Vagina (tissue), 2 donors: Measurements from ENCODE around the gene RIC8A. TPM values are rescaled to one million over a fixed set of nuclear protein-coding genes. Genes with fewer than 3 reads are reported as not detected.
A peak's percentile ranks its signal among the peaks of the same experiment; 100 is the strongest.

Source experiments
- DNase-seq, 2 donors: peaks; one replicate each; pipeline ENCODE4 v3.0.0-alpha.2; 2017; ENCODE audit errors: extremely low spot score in 2 of 2
- H3K27ac ChIP-seq: fragments of 200-600 bp; sonication (generic); one replicate; pipeline ENCODE4 v1.5.1; 2019
- H3K27me3 ChIP-seq: fragments of 200-600 bp; sonication (generic); one replicate; pipeline ENCODE4 v1.5.1; 2019
- H3K36me3 ChIP-seq, 2 donors: fragments of 200-600 bp; sonication (generic); one replicate each; pipeline ENCODE4 v1.5.1; 2017 to 2019
- H3K4me1 ChIP-seq: fragments of 200-600 bp; sonication (generic); one replicate; pipeline ENCODE4 v1.5.1; 2019
- H3K4me3 ChIP-seq, 2 donors: fragments of 200-600 bp; sonication (generic); 1 replicate in 1 of 2; 2 replicates in 1 of 2; pipeline ENCODE4 v1.5.1; 2016 to 2019
- H3K9me3 ChIP-seq: fragments of 200-600 bp; sonication (generic); one replicate; pipeline ENCODE4 v1.5.1; 2019
- CTCF ChIP-seq, 3 experiments: fragments of 450-650 bp in 2 of 3; fragments of 200-600 bp in 1 of 3; sonication (generic) in 1 of 3; IDR thresholded peaks; one replicate each; pipeline ENCODE4 v1.5.1; 2017 to 2019; ENCODE audit warnings: antibody characterized with exemption in 3 of 3, mild to moderate bottlenecking in 2 of 3, moderate library complexity in 2 of 3
- POLR2A ChIP-seq, 2 donors: fragments of 450-650 bp; IDR thresholded peaks; one replicate each; pipeline ENCODE4 v1.6.1; 2017; ENCODE audit warnings: antibody characterized with exemption in 2 of 2, mild to moderate bottlenecking in 2 of 2, moderate library complexity in 2 of 2
- POLR2AphosphoS5 ChIP-seq, 2 donors: sonication (generic); formaldehyde crosslinking; IDR thresholded peaks; one replicate each; pipeline ENCODE4 v1.9.0; 2017; ENCODE audit warnings: antibody characterized with exemption in 2 of 2, mild to moderate bottlenecking in 2 of 2, low read depth in 1 of 2; ENCODE audit not compliant: insufficient read depth in 1 of 2
- intact Hi-C: fragments of 100-400 bp; cut with DNase I; formaldehyde crosslinking; loops from one replicate; pipeline ENCODE4 v1.15.1; 2023
- total RNA-seq: library from RNA; depleted of rRNA; stranded (reverse); fragments of >200 nt; gene quantifications from one replicate; pipeline ENCODE4 v1.2.3, GENCODE V29; 2016

The RIC8A gene
- total RNA-seq, 1 donor from 2014 or later = 90.1 TPM

- intact Hi-C loops = no loop called here
- peak in 1 of 2 donors; percentile 64 for DNase-seq
- no peaks in the 10 kb centered on the region for H3K36me3 ChIP-seq
- TF ChIP-seq CTCF (IDR thresholded peaks at IDR 0.05) = no peak
- TF ChIP-seq POLR2AphosphoS5 (IDR thresholded peaks at IDR 0.05; ENCODE audit: insufficient read depth in 1 of 2, low read depth in 1 of 2) = no peak
- TF ChIP-seq POLR2A (IDR thresholded peaks at IDR 0.05) = no peak
- H3K27ac ChIP-seq = no peak overlapping the region
- H3K9me3 ChIP-seq = no peaks in the 10 kb centered on the region
- no peak overlapping the region for H3K4me3 ChIP-seq
- H3K4me1 ChIP-seq = peaks cover 19% of the 10 kb centered on the region
- H3K27me3 ChIP-seq = no peaks in the 10 kb centered on the region
Measured at GRCh38 chr11:232783-233565, 25.5 kb downstream of the RIC8A start.

- Histone ChIP-seq H3K4me1 (peaks cover 25% of the 10 kb centered on the region), H3K36me3 (peaks cover 0 to 6% of the 10 kb centered on the region in 2 donors), H3K9me3 (no peaks in the 10 kb centered on the region), H3K4me3 (peak overlapping the region; percentile 60 to 92), H3K27ac (peak overlapping the region; percentile 90), H3K27me3 (no peaks in the 10 kb centered on the region)
- no peak for TF ChIP-seq POLR2AphosphoS5 (IDR thresholded peaks at IDR 0.05; ENCODE audit: insufficient read depth in 1 of 2, low read depth in 1 of 2)
- TF ChIP-seq CTCF (IDR thresholded peaks at IDR 0.05) = no peak
- no peak for TF ChIP-seq POLR2A (IDR thresholded peaks at IDR 0.05)
- intact Hi-C loops = no loop called here
- no peak for DNase-seq
Measured at GRCh38 chr11:235180-235579, 27.7 kb downstream of the RIC8A start.

- Histone ChIP-seq H3K27me3 (no peaks in the 10 kb centered on the region), H3K9me3 (no peaks in the 10 kb centered on the region), H3K36me3 (peaks cover 0 to 6% of the 10 kb centered on the region in 2 donors), H3K4me1 (peaks cover 25% of the 10 kb centered on the region), H3K4me3 (peak overlapping the region; percentile 60 to 92), H3K27ac (peak overlapping the region; percentile 90)
- DNase-seq = no peak
- intact Hi-C loops = no loop called here
- TF ChIP-seq CTCF (IDR thresholded peaks at IDR 0.05) (no peak), POLR2AphosphoS5 (IDR thresholded peaks at IDR 0.05; ENCODE audit: insufficient read depth in 1 of 2, low read depth in 1 of 2) (no peak), POLR2A (IDR thresholded peaks at IDR 0.05) (no peak)
Measured at GRCh38 chr11:235609-235996, 28.1 kb downstream of the RIC8A start.

GRCh38 chr11:235997-236773, 28.7 kb downstream of the RIC8A start, which contains the start of gene SIRT3:
TSS of gene SIRT3 (minus strand) at chr11:236342. CDS start at chr11:236328, 14 bp downstream.
- Histone ChIP-seq H3K27ac (peak within 1 kb of the TSS; percentile 90), H3K27me3 (no peaks in the 10 kb centered on the region), H3K9me3 (no peaks in the 10 kb centered on the region), H3K4me3 (peak within 1 kb of the TSS; percentile 60 to 92), H3K36me3 (peaks cover 0 to 11% of the 10 kb centered on the region in 2 donors), H3K4me1 (peaks cover 25% of the 10 kb centered on the region)
- intact Hi-C loops = no loop called here
- TF ChIP-seq CTCF (IDR thresholded peaks at IDR 0.05) (peak in 1 of 3 experiments; percentile 42), POLR2A (IDR thresholded peaks at IDR 0.05) (peak in 1 of 2 donors; percentile 29), POLR2AphosphoS5 (IDR thresholded peaks at IDR 0.05; ENCODE audit: insufficient read depth in 1 of 2, low read depth in 1 of 2) (no peak)
- DNase-seq = no peak
